A549 (cell line): ENCODE data around the gene HOXB4. TPM values are rescaled to one million over a fixed set of nuclear protein-coding genes. Genes with fewer than 3 reads are reported as not detected.

Experiments used
- ATAC-seq, 2 experiments: fragments of 200-7000 bp in 1 of 2; fragments of >200 bp in 1 of 2; cut with Nextera tagmentation in 1 of 2; cut with Tn5 transposase in 1 of 2; 3 replicates each; pipeline versions ENCODE4 v1.8.0 to v1.9.1; 2018 to 2020; ENCODE audit warnings: mild to moderate bottlenecking in 1 of 2, moderate library complexity in 1 of 2
- CTCF ChIA-PET: fragments of 300-600 bp; sonication (Branson Sonifier 250); formaldehyde crosslinking; extraction: SDS; loops from one replicate; lab custom pipeline; 2021; ENCODE audit warnings: antibody characterized with exemption, inconsistent platforms; lab: Yijun Ruan, JAX
- POLR2A ChIA-PET: fragments of 350-600 bp; formaldehyde crosslinking; extraction: SDS; loops from one replicate; lab custom pipeline; 2021; ENCODE audit warnings: antibody characterized with exemption, inconsistent platforms; lab: Yijun Ruan, JAX
- DNase-seq, 2 experiments: peaks; one replicate each; pipeline versions ENCODE4 v3.0.0 to v3.0.0-alpha.2; 2011 to 2016; ENCODE audit warnings: low read depth in 1 of 2, low spot score in 1 of 2
- FAIRE-seq: peaks from 2 replicates; lab custom pipeline; 2011; peaks lifted over from hg19 to GRCh38; lab: Jason Lieb, UNC
- H3K27ac ChIP-seq, 2 experiments: fragments of >200 bp; sonication (Bioruptor Twin); formaldehyde crosslinking; 3 replicates each; pipeline ENCODE4 v1.5.1; 2016 to 2017
- H3K4me1 ChIP-seq: fragments of >200 bp; sonication (Bioruptor Twin); formaldehyde crosslinking; 3 replicates; pipeline ENCODE4 v1.6.1; 2016
- H3K4me2 ChIP-seq: fragments of >200 bp; sonication (Bioruptor Twin); formaldehyde crosslinking; 3 replicates; pipeline ENCODE4 v1.6.1; 2016
- H3K4me3 ChIP-seq: fragments of >200 bp; sonication (Bioruptor Twin); formaldehyde crosslinking; 3 replicates; pipeline ENCODE4 v1.5.1; 2016
- H3K9me3 ChIP-seq: fragments of >200 bp; sonication (Bioruptor Twin); formaldehyde crosslinking; 3 replicates; pipeline ENCODE4 v1.6.1; 2016
- ATOH8 ChIP-seq: fragments of 250-450 bp; sonication (Bioruptor Pico); IDR thresholded peaks from 2 replicates; pipeline ENCODE4 v1.5.0; 2020; ENCODE audit warnings: low read depth, mild to moderate bottlenecking, moderate library complexity
- EHF ChIP-seq: fragments of 250-450 bp; sonication (Bioruptor Pico); IDR thresholded peaks from 2 replicates; pipeline ENCODE4 v1.5.0; 2020; ENCODE audit warnings: mild to moderate bottlenecking
- EHMT2 ChIP-seq: fragments of 200-600 bp; sonication (generic); IDR thresholded peaks from 2 replicates; pipeline ENCODE4 v1.6.1; 2016; ENCODE audit warnings: antibody characterized with exemption, low read depth, mild to moderate bottlenecking, moderate library complexity
- FOSL2 ChIP-seq, 2 experiments: fragments of 450-650 bp in 1 of 2; fragments of >200 bp in 1 of 2; sonication (Bioruptor Twin) in 1 of 2; formaldehyde crosslinking; IDR thresholded peaks; 2 replicates each; pipeline versions ENCODE4 v1.5.0 to v1.6.1; 2016 to 2020; ENCODE audit warnings: mild to moderate bottlenecking in 1 of 2, moderate library complexity in 1 of 2
- FOXS1 ChIP-seq: fragments of 250-450 bp; sonication (Bioruptor Pico); IDR thresholded peaks from 2 replicates; pipeline ENCODE4 v1.5.0; 2020; ENCODE audit warnings: mild to moderate bottlenecking, moderate library complexity
- HES2 ChIP-seq: fragments of >200 bp; sonication (Bioruptor Twin); formaldehyde crosslinking; IDR thresholded peaks from 2 replicates; pipeline ENCODE4 v1.6.1; 2016
- HEYL ChIP-seq: fragments of 250-450 bp; sonication (Bioruptor Pico); IDR thresholded peaks from 2 replicates; pipeline ENCODE4 v1.8.0; 2021; ENCODE audit warnings: mild to moderate bottlenecking, moderate library complexity
- HOXB13 ChIP-seq: fragments of 250-450 bp; sonication (Bioruptor Pico); IDR thresholded peaks from 2 replicates; pipeline ENCODE4 v1.5.0; 2020; ENCODE audit warnings: low read depth, mild to moderate bottlenecking, moderate library complexity
- HOXB5 ChIP-seq: fragments of 250-450 bp; sonication (Bioruptor Pico); IDR thresholded peaks from 2 replicates; pipeline ENCODE4 v1.5.0; 2020; ENCODE audit warnings: mild to moderate bottlenecking, moderate library complexity
- JUN ChIP-seq, 2 experiments: fragments of >200 bp; sonication (Bioruptor Twin); formaldehyde crosslinking; IDR thresholded peaks; 2 replicates in 1 of 2; 3 replicates in 1 of 2; pipeline ENCODE4 v1.6.1; 2016 to 2017
- JUNB ChIP-seq: fragments of >200 bp; sonication (Bioruptor Twin); formaldehyde crosslinking; IDR thresholded peaks from 2 replicates; pipeline ENCODE4 v1.6.1; 2016
- KDM1A ChIP-seq: fragments of 200-600 bp; sonication (generic); IDR thresholded peaks from 2 replicates; pipeline ENCODE4 v1.6.1; 2016; ENCODE audit warnings: low read depth, mild to moderate bottlenecking
- KDM5A ChIP-seq: fragments of 200-600 bp; sonication (generic); IDR thresholded peaks from 2 replicates; pipeline ENCODE4 v1.6.1; 2016; ENCODE audit warnings: antibody characterized with exemption, mild to moderate bottlenecking
- MAX ChIP-seq: IDR thresholded peaks from 2 replicates; pipeline ENCODE4 v1.6.1; 2012
- NFE2L2 ChIP-seq: fragments of 150-350 bp; conservative IDR thresholded peaks from 2 replicates; pipeline ENCODE4 v1.6.1; 2014; ENCODE audit warnings: low read length
- PHF8 ChIP-seq: fragments of 200-600 bp; sonication (generic); IDR thresholded peaks from 2 replicates; pipeline ENCODE4 v1.6.1; 2016; ENCODE audit warnings: low read depth, mild to moderate bottlenecking, antibody characterized with exemption, moderate library complexity, borderline replicate concordance
- POLR2AphosphoS2 ChIP-seq: conservative IDR thresholded peaks from 2 replicates; pipeline ENCODE4 v1.6.1; 2012; ENCODE audit warnings: low read length, improper control_type of control experiment, inconsistent platforms
- RAD21 ChIP-seq, 2 experiments: fragments of >200 bp in 1 of 2; sonication (Bioruptor Twin) in 1 of 2; formaldehyde crosslinking in 1 of 2; IDR thresholded peaks in 1 of 2; conservative IDR thresholded peaks in 1 of 2; 2 replicates in 1 of 2; 3 replicates in 1 of 2; pipeline ENCODE4 v1.6.1; 2012 to 2018; ENCODE audit warnings: inconsistent platforms in 1 of 2
- RARB ChIP-seq: fragments of 250-450 bp; sonication (Bioruptor Pico); IDR thresholded peaks from 2 replicates; pipeline ENCODE4 v1.8.0; 2021; ENCODE audit warnings: mild to moderate bottlenecking, moderate library complexity
- RFX5 ChIP-seq: fragments of 450-650 bp; IDR thresholded peaks from 2 replicates; pipeline ENCODE4 v1.7.1; 2014; ENCODE audit warnings: antibody characterized with exemption, mild to moderate bottlenecking, moderate library complexity
- SMC3 ChIP-seq: fragments of >200 bp; sonication (Bioruptor Twin); formaldehyde crosslinking; IDR thresholded peaks from 3 replicates; pipeline ENCODE4 v1.6.1; 2018; ENCODE audit warnings: inconsistent platforms
- SREBF2 ChIP-seq: fragments of 450-650 bp; IDR thresholded peaks from 2 replicates; pipeline ENCODE4 v1.6.1; 2014; ENCODE audit warnings: mild to moderate bottlenecking, moderate library complexity
- TP53 ChIP-seq: fragments of 250-450 bp; sonication (Bioruptor Pico); IDR thresholded peaks from 2 replicates; pipeline ENCODE4 v1.5.0; 2021; ENCODE audit warnings: mild to moderate bottlenecking, moderate library complexity
- ZC3H11A ChIP-seq: fragments of 450-650 bp; IDR thresholded peaks from 2 replicates; pipeline ENCODE4 v1.6.1; 2014; ENCODE audit warnings: antibody characterized with exemption, mild to moderate bottlenecking
- WGBS: methylation state at CpG from one replicate; pipeline ENCODE4 v1.1.6; 2017; ENCODE audit errors: missing lambda C conversion rate; 5-methylcytosine and 5-hydroxymethylcytosine counted together
- polyA plus RNA-seq, 4 experiments: library from polyadenylated mRNA; depleted of rRNA in 3 of 4; stranded (reverse); fragments of >200 nt; fragmentation: RNase III in 1 of 4; extraction: RNeasy Plus Mini Kit Qiagen cat#74134 plus additional on column Dnase treatment in 1 of 4; gene quantifications; 2 replicates in 3 of 4; 3 replicates in 1 of 4; pipeline ENCODE4 v1.2.3, GENCODE V29; 2011 to 2017
- TF ChIP-seq, protein P1 (sequence below): fragments of >200 bp; sonication (Bioruptor Twin); formaldehyde crosslinking; IDR thresholded peaks from 3 replicates; pipeline ENCODE4 v1.6.1; 2016

The HOXB4 gene
- polyA plus RNA-seq, 2 of the 4 experiments (the other 2 are of a cell fraction): 0.30 to 0.74 TPM

- ChIA-PET POLR2A (no interaction called here), CTCF (interaction anchor here (0.6 to 1.5 kb wide), 9 partner anchors 11 to 251 kb away, joined by 3 to 6 read pairs (median 3); no protein-coding TSS in a partner anchor)
- ATAC-seq (no peak), FAIRE-seq (no peak)
- H3K4me1 ChIP-seq: peaks cover 23% of the 10 kb centered on the region
- no peak overlapping the region for H3K4me3 ChIP-seq
- H3K9me3 ChIP-seq: no peaks in the 10 kb centered on the region
- no peak overlapping the region for H3K4me2 ChIP-seq
- H3K27ac ChIP-seq: no peak overlapping the region
- WGBS: 85% methylated on average over 16 of the region's 16 CpGs
- TF ChIP-seq EHF: no peak
- TF ChIP-seq, protein P1, sequence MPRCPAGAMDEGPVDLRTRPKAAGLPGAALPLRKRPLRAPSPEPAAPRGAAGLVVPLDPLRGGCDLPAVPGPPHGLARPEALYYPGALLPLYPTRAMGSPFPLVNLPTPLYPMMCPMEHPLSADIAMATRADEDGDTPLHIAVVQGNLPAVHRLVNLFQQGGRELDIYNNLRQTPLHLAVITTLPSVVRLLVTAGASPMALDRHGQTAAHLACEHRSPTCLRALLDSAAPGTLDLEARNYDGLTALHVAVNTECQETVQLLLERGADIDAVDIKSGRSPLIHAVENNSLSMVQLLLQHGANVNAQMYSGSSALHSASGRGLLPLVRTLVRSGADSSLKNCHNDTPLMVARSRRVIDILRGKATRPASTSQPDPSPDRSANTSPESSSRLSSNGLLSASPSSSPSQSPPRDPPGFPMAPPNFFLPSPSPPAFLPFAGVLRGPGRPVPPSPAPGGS: no peak
- TF ChIP-seq SMC3: no peak
- no peak for TF ChIP-seq ZC3H11A
- no peak for TF ChIP-seq RAD21 (conservative IDR thresholded peaks at IDR 0.05 in 1 of 2, IDR thresholded peaks at IDR 0.05 in 1 of 2)
- no peak for TF ChIP-seq SREBF2
- TF ChIP-seq JUN (IDR thresholded peaks at IDR 0.05): no peak
- TF ChIP-seq, all 56 proteins: peak for 0
- DNase-seq: no peak
Observed at GRCh38 chr17:48559122-48559839, 18.9 kb downstream of the HOXB4 start.

- POLR2A ChIA-PET: no interaction called here
- Histone ChIP-seq H3K9me3 (no peaks in the 10 kb centered on the region), H3K4me1 (peaks cover 26% of the 10 kb centered on the region), H3K27ac (0 out of 6 replicates have a peak overlapping the region, but pooled peaks of 1 of the 2 experiments have one; percentile 13), H3K4me2 (no peak overlapping the region), H3K4me3 (no peak overlapping the region)
- DNase-seq (no peak), ATAC-seq (no peak), FAIRE-seq (no peak)
- no peak for TF ChIP-seq NFE2L2
- TF ChIP-seq EHMT2: no peak
- TF ChIP-seq ATOH8 (CRISPR knock-in tag): no peak
- TF ChIP-seq JUNB: no peak
- TF ChIP-seq HOXB5: no peak
- TF ChIP-seq KDM1A: no peak
- no peak for TF ChIP-seq TP53
- TF ChIP-seq POLR2AphosphoS2: no peak
- no peak for TF ChIP-seq FOSL2 (IDR thresholded peaks at IDR 0.05)
- TF ChIP-seq FOSL2 (CRISPR knock-in tag; IDR thresholded peaks at IDR 0.05): no peak
- TF ChIP-seq KDM5A: no peak
- TF ChIP-seq PHF8: no peak
- TF ChIP-seq HOXB13 (CRISPR knock-in tag): no peak
- TF ChIP-seq MAX: no peak
- TF ChIP-seq HES2: no peak
- TF ChIP-seq RARB (CRISPR knock-in tag): no peak
- TF ChIP-seq FOXS1 (CRISPR knock-in tag): no peak
- no peak for TF ChIP-seq HEYL (CRISPR knock-in tag)
- no peak for TF ChIP-seq RFX5
- CTCF ChIA-PET: interaction anchor here (0.6 to 1.5 kb wide), 4 partner anchors 12 to 251 kb away, joined by 3 to 6 read pairs (median 3); no protein-coding TSS in a partner anchor
- 87% methylated on average over 2 of the region's 2 CpGs for WGBS
Observed at GRCh38 chr17:48558831-48559121, 19.4 kb downstream of the HOXB4 start.
